K562 (cell line): Measurements from ENCODE around the gene BBLN. TPM values are rescaled to one million over a fixed set of nuclear protein-coding genes. Genes with fewer than 3 reads are reported as not detected.

Experiments used
- BHLHE40 ChIP-seq: IDR thresholded peaks from 2 replicates; pipeline ENCODE4 v1.6.1; 2011; ENCODE audit warnings: low read length, improper control_type of control experiment
- CHD7 ChIP-seq: fragments of 200-600 bp; sonication (generic); IDR thresholded peaks from one replicate; pipeline ENCODE4 v1.6.1; 2012; ENCODE audit warnings: mild to moderate bottlenecking, low read depth, low read length, inconsistent platforms
- ESRRA ChIP-seq: fragments of 450-650 bp; IDR thresholded peaks from 2 replicates; pipeline ENCODE4 v1.6.1; 2014; ENCODE audit warnings: low read depth, mild to moderate bottlenecking, moderate library complexity, borderline replicate concordance
- MCM2 ChIP-seq: fragments of 450-650 bp; IDR thresholded peaks from 2 replicates; pipeline ENCODE4 v1.6.1; 2017; ENCODE audit warnings: low read depth, mild to moderate bottlenecking
- MYNN ChIP-seq, 2 experiments: sonication (generic); formaldehyde crosslinking in 1 of 2; IDR thresholded peaks; 2 replicates each; pipeline versions ENCODE4 v1.5.0 to v1.6.1; 2016 to 2020; ENCODE audit warnings: antibody characterized with exemption in 1 of 2, missing genetic modification reagents in 1 of 2
- OTX1 ChIP-seq: fragments of 450-650 bp; formaldehyde crosslinking; IDR thresholded peaks from 2 replicates; pipeline ENCODE4 v1.4.0; 2022; ENCODE audit warnings: mild to moderate bottlenecking
- POLR2A ChIP-seq: fragments of 450-650 bp; conservative IDR thresholded peaks from 2 replicates; pipeline ENCODE4 v1.6.1; 2016
- PTBP1 ChIP-seq: fragments of 200-400 bp; formaldehyde crosslinking; IDR thresholded peaks from 2 replicates; pipeline ENCODE4 v1.6.1; 2017; ENCODE audit warnings: low read depth, low read length
- TBL1XR1 ChIP-seq, 2 experiments: IDR thresholded peaks; 2 replicates each; pipeline ENCODE4 v1.6.1; 2012; ENCODE audit warnings: improper control_type of control experiment in 2 of 2, low read length in 2 of 2, mild to moderate bottlenecking in 1 of 2
- ZBTB1 ChIP-seq: sonication (generic); formaldehyde crosslinking; IDR thresholded peaks from 2 replicates; pipeline ENCODE4 v1.8.1; 2023; ENCODE audit warnings: missing genetic modification reagents, low read depth, mild to moderate bottlenecking, borderline replicate concordance
- ZC3H4 ChIP-seq: sonication (generic); formaldehyde crosslinking; IDR thresholded peaks from 2 replicates; pipeline ENCODE4 v1.9.0; 2021; ENCODE audit warnings: missing genetic modification reagents, borderline replicate concordance
- ZNF79 ChIP-seq: fragments of 250-450 bp; sonication (Bioruptor Pico); IDR thresholded peaks from 2 replicates; pipeline ENCODE4 v1.4.0; 2020; ENCODE audit warnings: low read depth, mild to moderate bottlenecking, moderate library complexity
- polyA plus RNA-seq, 8 experiments: library from polyadenylated mRNA; depleted of rRNA in 4 of 8; stranded (reverse) in 5 of 8; unstranded in 3 of 8; fragments of >200 nt; fragmentation: Nextera tagmentation in 2 of 8; fragmentation: Illumina TruSeq in 1 of 8; extraction: Ambion mirVana in 2 of 8; extraction: Trizol in 1 of 8; gene quantifications; 2 replicates each; pipeline versions ENCODE4 v1.2.1 to v1.2.3, GENCODE V29; 2011 to 2014; ENCODE audit warnings: inconsistent platforms in 1 of 8, missing spikeins in 1 of 8
- total RNA-seq, 7 experiments: library from RNA; depleted of rRNA in 6 of 7; stranded (reverse); fragments of >200 nt in 6 of 7; fragmentation: Illumina TruSeq in 2 of 7; extraction: Trizol in 2 of 7; gene quantifications; 2 replicates each; pipeline versions ENCODE4 v1.2.1 to v1.2.3, GENCODE V29; 2011 to 2021; ENCODE audit warnings: low replicate concordance in 1 of 7
- TF ChIP-seq, protein P1 (sequence below): fragments of 450-650 bp; IDR thresholded peaks from 2 replicates; pipeline ENCODE4 v1.6.1; 2018; ENCODE audit warnings: mild to moderate bottlenecking, low read depth; ENCODE audit not compliant: partially characterized antibody
- TF ChIP-seq, protein P2 (sequence below): fragments of 450-650 bp; IDR thresholded peaks from 2 replicates; pipeline ENCODE4 v1.6.1; 2016; ENCODE audit warnings: antibody characterized with exemption

Gene BBLN
- total and polyA plus RNA-seq, 9 of the 15 experiments (the other 6 are each of a cell fraction or from before 2014, with no cell fraction given): 4.2 to 331 (median 87.1) TPM

DNA sequence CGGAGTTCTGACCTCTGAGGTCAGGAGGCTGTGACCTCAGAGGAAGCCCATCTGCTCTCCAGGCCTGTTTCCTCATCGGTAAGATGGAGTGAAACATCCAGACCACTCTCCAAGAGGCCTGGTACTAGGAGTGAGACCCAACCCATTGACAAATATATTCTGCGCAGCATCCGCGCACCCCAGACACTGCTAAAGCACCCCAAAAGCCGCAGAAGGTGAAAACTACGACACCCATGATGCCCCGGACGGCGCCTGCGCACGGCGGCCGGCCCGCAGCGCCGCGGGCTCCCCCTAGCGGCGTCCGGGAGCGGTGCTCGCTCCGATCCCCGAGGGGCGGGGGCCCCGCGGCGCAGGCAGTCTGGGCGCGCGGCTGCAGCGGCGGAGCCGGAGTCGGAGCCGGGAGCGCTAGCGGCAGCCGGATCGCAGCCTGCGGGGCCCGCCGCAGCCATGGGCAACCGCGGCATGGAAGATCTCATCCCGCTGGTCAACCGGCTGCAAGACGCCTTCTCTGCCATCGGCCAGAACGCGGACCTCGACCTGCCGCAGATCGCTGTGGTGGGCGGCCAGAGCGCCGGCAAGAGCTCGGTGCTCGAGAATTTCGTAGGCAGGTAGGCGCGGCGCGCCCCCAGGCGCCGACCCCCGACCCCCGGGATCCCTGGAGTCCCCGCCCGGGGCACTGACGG, 43.1 kb downstream of the BBLN start, which contains the start of gene DNM1 (continued):
- TF ChIP-seq MCM2 (no peak), BHLHE40 (peak; percentile 63), MYNN (IDR thresholded peaks at IDR 0.05) (no peak), MYNN (CRISPR knock-in tag; IDR thresholded peaks at IDR 0.05) (no peak), OTX1 (CRISPR knock-in tag) (0 out of 2 replicates have a peak, but pooled peaks have one; percentile 20), ESRRA (peak; percentile 92), CHD7 (no peak), ZC3H4 (CRISPR knock-in tag) (no peak), ZNF79 (CRISPR knock-in tag) (no peak), POLR2A (no peak), TBL1XR1 (IDR thresholded peaks at IDR 0.05; ENCODE audit: low read length in 2 of 2) (peak; percentile 74 to 83), ZBTB1 (CRISPR knock-in tag) (no peak), PTBP1 (no peak)
- TF ChIP-seq, protein P1, sequence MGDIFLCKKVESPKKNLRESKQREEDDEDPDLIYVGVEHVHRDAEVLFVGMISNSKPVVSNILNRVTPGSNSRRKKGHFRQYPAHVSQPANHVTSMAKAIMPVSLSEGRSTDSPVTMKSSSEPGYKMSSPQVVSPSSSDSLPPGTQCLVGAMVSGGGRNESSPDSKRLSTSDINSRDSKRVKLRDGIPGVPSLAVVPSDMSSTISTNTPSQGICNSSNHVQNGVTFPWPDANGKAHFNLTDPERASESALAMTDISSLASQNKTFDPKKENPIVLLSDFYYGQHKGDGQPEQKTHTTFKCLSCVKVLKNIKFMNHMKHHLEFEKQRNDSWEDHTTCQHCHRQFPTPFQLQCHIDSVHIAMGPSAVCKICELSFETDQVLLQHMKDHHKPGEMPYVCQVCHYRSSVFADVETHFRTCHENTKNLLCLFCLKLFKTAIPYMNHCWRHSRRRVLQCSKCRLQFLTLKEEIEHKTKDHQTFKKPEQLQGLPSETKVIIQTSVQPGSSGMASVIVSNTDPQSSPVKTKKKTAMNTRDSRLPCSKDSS: no peak
- TF ChIP-seq, protein P2, sequence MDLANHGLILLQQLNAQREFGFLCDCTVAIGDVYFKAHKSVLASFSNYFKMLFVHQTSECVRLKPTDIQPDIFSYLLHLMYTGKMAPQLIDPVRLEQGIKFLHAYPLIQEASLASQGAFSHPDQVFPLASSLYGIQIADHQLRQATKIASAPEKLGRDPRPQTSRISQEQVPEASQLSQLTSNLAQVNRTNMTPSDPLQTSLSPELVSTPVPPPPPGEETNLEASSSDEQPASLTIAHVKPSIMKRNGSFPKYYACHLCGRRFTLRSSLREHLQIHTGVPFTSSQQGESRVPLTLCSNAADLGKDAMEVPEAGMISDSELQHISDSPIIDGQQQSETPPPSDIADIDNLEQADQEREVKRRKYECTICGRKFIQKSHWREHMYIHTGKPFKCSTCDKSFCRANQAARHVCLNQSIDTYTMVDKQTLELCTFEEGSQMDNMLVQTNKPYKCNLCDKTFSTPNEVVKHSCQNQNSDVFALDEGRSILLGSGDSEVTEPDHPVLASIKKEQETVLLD: peak; percentile 86; the same call in 1 of the 2 replicates
